ENCODE results near the gene FCSK. TPM values are rescaled to one million over a fixed set of nuclear protein-coding genes. Genes with fewer than 3 reads are reported as not detected.

FCSK gene
- total and polyA plus RNA-seq, 9 donors = 5.1 to 29.4 (median 20.0) TPM

DNA sequence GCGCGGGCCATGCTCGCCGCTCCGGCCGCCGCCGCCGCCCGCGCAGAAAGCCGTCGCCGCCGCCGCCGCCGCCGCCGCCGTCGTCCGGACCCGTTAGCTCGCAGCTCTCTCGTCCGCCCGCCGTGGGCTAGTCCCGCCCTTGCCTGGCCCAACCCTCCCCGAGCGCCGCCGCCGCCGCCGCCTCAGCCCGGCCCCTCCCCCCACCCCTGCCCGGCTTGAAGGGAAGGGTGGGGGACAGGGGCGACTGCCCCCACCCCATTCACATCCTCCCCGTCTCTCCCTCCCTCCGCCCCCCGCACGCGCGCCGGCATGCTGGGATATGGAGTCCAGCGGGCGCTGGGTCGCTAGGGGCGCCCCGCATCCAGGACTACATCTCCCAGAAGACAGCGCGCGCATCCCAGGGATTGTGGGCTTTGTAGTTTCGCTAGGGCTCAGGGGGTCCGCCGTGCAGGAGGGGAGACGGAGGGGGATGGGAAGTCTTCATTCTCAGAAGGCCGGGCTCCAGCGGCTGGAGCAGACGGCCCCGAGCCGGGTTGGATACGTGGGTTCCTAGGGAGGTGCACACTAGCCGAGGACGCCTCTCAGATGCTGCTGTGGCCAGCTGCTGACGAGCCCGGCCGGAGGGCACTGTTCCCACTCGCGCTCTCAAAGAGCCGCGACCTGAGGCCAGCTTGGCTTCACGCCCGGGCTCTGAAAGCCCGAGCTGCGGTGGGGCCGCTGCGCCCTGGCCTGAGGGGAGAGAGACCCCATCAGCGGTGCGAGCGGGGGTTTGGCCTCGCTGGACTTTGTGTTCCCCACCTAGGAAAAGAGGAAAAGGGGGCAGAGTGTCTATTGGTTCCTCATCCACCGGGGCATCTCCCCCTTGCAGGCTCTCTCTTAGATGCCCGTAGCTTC is 15.2 kb upstream of the FCSK start, which contains the start of gene ST3GAL2:
TSS of gene ST3GAL2 (minus strand) at position 132 of the 894 bp plus-strand sequence. CDS start 40,570 bp downstream, outside the sequence.
- intact Hi-C loops (cut with DNase I) = loop anchor here in 2 of 4 donors (5.0 kb wide), 2 partner anchors 47 to 57 kb away; no protein-coding TSS in a partner anchor
- TF ChIP-seq, protein P1, sequence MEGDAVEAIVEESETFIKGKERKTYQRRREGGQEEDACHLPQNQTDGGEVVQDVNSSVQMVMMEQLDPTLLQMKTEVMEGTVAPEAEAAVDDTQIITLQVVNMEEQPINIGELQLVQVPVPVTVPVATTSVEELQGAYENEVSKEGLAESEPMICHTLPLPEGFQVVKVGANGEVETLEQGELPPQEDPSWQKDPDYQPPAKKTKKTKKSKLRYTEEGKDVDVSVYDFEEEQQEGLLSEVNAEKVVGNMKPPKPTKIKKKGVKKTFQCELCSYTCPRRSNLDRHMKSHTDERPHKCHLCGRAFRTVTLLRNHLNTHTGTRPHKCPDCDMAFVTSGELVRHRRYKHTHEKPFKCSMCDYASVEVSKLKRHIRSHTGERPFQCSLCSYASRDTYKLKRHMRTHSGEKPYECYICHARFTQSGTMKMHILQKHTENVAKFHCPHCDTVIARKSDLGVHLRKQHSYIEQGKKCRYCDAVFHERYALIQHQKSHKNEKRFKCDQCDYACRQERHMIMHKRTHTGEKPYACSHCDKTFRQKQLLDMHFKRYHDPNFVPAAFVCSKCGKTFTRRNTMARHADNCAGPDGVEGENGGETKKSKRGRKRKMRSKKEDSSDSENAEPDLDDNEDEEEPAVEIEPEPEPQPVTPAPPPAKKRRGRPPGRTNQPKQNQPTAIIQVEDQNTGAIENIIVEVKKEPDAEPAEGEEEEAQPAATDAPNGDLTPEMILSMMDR (IDR thresholded peaks at IDR 0.05) = peak in 1 of 3 donors; percentile 22
- no peak for TF ChIP-seq EP300 (IDR thresholded peaks at IDR 0.05)
- Histone ChIP-seq H3K9me3 (no peaks in the 10 kb centered on the region), H3K4me3 (peak within 1 kb of the TSS; percentile 81), H3K4me1 (ENCODE audit: insufficient read depth) (peaks cover 7% of the 10 kb centered on the region), H3K27me3 (no peaks in the 10 kb centered on the region), H3K36me3 (no peaks in the 10 kb centered on the region), H3K27ac (peak within 1 kb of the TSS; percentile 30 to 70)
- 0 to 1% (median 0%) methylated on average over 41 to 85 of the region's 86 CpGs for WGBS, 3 donors
- peak; percentile 95 to 97 (median 96) for DNase-seq

- H3K27me3 ChIP-seq = no peaks in the 10 kb centered on the region
- peaks cover 4% of the 10 kb centered on the region for H3K4me1 ChIP-seq (ENCODE audit: insufficient read depth)
- no peak overlapping the region for H3K4me3 ChIP-seq
- 65 to 78% (median 68%) methylated on average over 11 of the region's 11 CpGs for WGBS, 3 donors
- H3K9me3 ChIP-seq = no peaks in the 10 kb centered on the region
- intact Hi-C loops (cut with DNase I) = no loop called here
- DNase-seq = no peak
- no peaks in the 10 kb centered on the region for H3K36me3 ChIP-seq
- TF ChIP-seq POLR2A (IDR thresholded peaks at IDR 0.05) (no peak), EP300 (IDR thresholded peaks at IDR 0.05) (no peak)
- TF ChIP-seq, protein P1 (IDR thresholded peaks at IDR 0.05) = no peak
- no peak overlapping the region for H3K27ac ChIP-seq
Measured at GRCh38 chr16:70440009-70440692, 14.2 kb upstream of the FCSK start.

DNA sequence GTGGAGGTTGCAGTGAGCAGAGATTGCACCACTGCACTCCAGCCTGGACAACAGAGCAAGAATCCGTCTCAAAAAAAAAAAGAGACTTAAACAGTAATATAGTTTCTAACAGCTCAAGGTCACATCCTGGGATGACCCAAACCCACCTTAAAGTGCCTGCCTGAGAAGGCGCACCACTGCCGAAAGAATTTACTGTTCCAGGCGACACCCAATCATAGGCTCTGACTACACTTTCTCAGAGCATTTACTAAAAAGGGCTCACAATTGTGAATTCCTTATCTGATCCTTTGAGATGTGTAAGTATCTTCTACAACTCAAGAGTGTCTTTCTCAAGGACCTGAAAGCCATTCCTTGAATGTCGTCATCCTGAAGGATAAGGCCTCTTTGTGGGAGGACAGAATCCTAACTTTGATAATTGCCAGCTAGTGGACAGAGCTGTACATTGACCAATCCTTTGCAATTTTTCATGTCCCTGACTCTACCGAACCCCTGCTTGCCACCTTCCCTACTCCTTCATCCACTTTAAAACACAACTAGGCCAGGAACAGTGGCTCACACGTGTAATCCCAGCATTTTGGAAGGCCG is 12.9 kb upstream of the FCSK start:
- H3K27ac ChIP-seq = no peak overlapping the region
- H3K9me3 ChIP-seq = no peaks in the 10 kb centered on the region
- DNase-seq = no peak
- no peak for TF ChIP-seq POLR2A (IDR thresholded peaks at IDR 0.05)
- no peak for TF ChIP-seq EP300 (IDR thresholded peaks at IDR 0.05)
- TF ChIP-seq, protein P1 (IDR thresholded peaks at IDR 0.05) = no peak
- no peak overlapping the region for H3K4me3 ChIP-seq
- H3K27me3 ChIP-seq = no peaks in the 10 kb centered on the region
- WGBS, 3 donors = 84 to 89% (median 85%) methylated on average over 8 of the region's 8 CpGs
- peaks cover 2% of the 10 kb centered on the region for H3K4me1 ChIP-seq (ENCODE audit: insufficient read depth)
- H3K36me3 ChIP-seq = no peaks in the 10 kb centered on the region
- intact Hi-C loops (cut with DNase I) = no loop called here

DNA sequence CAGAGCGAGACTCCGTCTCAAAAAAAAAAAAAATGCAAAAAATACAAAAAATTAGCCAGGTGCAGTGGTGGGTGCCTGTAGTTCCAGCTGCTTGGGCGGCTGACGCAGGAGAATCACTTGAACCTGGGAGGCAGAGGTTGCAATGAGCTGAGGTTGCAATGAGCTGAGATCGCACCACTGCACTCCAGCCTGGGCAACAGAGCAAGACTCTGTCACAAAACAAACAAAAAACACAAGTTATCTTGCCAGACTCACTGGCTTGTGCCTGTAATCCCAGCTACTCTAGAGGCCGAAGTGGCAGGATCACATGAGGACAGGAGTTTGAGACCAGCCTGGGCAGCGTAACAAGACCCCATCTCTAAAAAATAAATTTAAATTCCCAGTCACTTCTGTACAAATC is 12.1 kb upstream of the FCSK start:
- intact Hi-C loops (cut with DNase I) = no loop called here
- no peaks in the 10 kb centered on the region for H3K36me3 ChIP-seq
- H3K4me3 ChIP-seq = no peak overlapping the region
- no peaks in the 10 kb centered on the region for H3K9me3 ChIP-seq
- no peak for TF ChIP-seq POLR2A (IDR thresholded peaks at IDR 0.05)
- no peak for TF ChIP-seq EP300 (IDR thresholded peaks at IDR 0.05)
- TF ChIP-seq, protein P1 (IDR thresholded peaks at IDR 0.05) = no peak
- no peak overlapping the region for H3K27ac ChIP-seq
- no peaks in the 10 kb centered on the region for H3K27me3 ChIP-seq
- WGBS, 3 donors = 94 to 97% (median 95%) methylated on average over 7 of the region's 7 CpGs
- no peaks in the 10 kb centered on the region for H3K4me1 ChIP-seq (ENCODE audit: insufficient read depth)
- no peak for DNase-seq
